ENCODE measurements around the gene OR2V2.
"Not testable (repeated sequence)": the region's sequence is repeated elsewhere in the genome, so short reads cannot be mapped to it uniquely, and the experiment has no call there.

Gene OR2V2

DNA sequence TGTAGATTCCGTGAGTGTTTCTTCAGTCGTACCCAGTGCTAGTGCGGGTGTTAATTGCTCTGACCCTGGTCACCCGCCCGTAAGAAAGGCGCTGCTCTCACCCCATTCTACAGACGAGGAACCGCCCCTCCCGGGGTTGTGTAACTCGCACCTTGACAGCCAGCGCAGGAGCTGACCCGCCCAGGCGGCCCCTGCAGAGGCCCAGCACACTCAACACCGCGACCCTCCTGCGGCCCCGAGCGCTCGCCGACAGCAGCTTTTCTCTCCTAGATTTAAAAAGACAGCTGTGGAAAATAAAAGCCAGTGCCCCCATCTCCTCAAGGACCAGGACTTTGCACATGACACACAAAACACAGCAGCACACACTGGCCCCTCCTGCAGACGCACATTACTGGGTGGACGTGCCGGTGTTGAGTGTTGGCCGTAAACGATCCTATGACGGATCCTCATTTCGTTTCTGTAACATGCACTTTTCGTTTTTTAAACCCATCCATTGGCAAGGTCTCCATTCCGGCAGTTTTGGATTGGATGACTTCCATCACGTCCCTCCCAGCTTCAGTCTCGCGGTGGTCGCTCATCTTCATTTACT, 22.9 kb downstream of the OR2V2 start:
- TF ChIP-seq, protein P1, sequence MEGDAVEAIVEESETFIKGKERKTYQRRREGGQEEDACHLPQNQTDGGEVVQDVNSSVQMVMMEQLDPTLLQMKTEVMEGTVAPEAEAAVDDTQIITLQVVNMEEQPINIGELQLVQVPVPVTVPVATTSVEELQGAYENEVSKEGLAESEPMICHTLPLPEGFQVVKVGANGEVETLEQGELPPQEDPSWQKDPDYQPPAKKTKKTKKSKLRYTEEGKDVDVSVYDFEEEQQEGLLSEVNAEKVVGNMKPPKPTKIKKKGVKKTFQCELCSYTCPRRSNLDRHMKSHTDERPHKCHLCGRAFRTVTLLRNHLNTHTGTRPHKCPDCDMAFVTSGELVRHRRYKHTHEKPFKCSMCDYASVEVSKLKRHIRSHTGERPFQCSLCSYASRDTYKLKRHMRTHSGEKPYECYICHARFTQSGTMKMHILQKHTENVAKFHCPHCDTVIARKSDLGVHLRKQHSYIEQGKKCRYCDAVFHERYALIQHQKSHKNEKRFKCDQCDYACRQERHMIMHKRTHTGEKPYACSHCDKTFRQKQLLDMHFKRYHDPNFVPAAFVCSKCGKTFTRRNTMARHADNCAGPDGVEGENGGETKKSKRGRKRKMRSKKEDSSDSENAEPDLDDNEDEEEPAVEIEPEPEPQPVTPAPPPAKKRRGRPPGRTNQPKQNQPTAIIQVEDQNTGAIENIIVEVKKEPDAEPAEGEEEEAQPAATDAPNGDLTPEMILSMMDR (IDR thresholded peaks at IDR 0.05; ENCODE audit: borderline replicate concordance, insufficient read depth, low read depth, low read length), result no peak
- peak overlapping the region; percentile 44 for H3K4me3 ChIP-seq (ENCODE audit: low read depth, low read length)

DNA sequence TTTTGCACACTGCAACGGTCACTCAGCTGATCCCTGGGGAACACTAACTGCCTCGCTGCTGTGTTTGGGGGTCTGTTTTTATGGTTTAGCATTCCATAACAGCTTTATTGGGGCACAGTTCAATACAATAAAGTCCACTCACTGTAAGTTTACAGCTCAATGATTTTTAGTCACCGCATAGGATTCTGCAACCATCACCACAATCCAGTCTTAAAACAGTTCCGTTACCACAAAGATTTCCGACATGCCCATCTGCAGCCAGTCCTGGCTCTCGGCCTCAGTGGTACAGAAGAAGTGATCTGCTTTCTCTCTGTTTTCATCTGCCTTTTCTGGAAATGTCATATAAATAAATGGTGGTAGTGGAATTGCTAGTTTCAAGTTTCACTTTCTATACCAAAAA, 23.6 kb downstream of the OR2V2 start:
- no peak overlapping the region for H3K4me3 ChIP-seq (ENCODE audit: low read depth, low read length)
- TF ChIP-seq, protein P1 (IDR thresholded peaks at IDR 0.05; ENCODE audit: borderline replicate concordance, insufficient read depth, low read depth, low read length), result no peak

DNA sequence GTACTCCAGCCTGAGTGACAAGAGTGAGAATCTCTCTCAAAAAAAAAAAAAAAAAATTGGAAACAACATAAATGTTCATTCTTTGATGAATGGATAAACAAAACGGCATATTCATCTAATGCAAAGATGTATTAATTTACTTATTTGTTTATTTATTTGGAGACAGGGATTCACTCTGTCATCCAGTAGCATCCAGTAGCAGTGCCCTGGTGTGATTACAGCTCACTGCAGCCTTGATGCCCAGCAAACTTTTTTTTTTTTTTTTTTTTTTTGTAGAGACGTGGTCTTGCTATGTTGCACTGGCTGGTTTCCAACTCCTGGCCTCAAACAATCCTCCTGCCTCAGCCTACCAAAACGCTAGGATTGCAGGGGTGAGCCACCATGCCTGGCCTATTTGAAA, 24.4 kb downstream of the OR2V2 start:
- no peak overlapping the region for H3K4me3 ChIP-seq (ENCODE audit: low read depth, low read length)
- TF ChIP-seq, protein P1 (IDR thresholded peaks at IDR 0.05; ENCODE audit: borderline replicate concordance, insufficient read depth, low read depth, low read length), result no peak

DNA sequence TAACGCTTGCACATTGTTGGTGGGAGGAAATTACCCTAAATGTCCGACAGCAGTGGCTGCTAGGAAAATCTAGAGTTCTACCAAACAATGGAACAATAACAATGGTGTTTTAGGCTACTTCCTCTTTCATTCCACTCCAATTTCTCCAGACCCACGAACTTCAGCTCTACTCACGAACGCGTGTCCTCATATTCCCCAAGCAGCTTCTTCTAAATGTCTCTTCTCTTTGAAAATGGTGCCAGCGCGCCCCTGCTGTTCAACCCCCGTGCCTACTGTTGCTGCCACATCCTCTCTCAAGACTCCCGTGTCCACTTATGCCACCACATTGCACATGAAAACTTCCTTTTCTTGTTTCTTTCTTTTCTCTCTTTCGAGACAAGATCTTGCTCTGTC, 25.6 kb downstream of the OR2V2 start:
- H3K4me3 ChIP-seq (ENCODE audit: low read depth, low read length), result peak overlapping the region; percentile 54
- TF ChIP-seq, protein P1 (IDR thresholded peaks at IDR 0.05; ENCODE audit: borderline replicate concordance, insufficient read depth, low read depth, low read length), result 0 out of 2 replicates have a peak, but pooled peaks have one; percentile 19

DNA sequence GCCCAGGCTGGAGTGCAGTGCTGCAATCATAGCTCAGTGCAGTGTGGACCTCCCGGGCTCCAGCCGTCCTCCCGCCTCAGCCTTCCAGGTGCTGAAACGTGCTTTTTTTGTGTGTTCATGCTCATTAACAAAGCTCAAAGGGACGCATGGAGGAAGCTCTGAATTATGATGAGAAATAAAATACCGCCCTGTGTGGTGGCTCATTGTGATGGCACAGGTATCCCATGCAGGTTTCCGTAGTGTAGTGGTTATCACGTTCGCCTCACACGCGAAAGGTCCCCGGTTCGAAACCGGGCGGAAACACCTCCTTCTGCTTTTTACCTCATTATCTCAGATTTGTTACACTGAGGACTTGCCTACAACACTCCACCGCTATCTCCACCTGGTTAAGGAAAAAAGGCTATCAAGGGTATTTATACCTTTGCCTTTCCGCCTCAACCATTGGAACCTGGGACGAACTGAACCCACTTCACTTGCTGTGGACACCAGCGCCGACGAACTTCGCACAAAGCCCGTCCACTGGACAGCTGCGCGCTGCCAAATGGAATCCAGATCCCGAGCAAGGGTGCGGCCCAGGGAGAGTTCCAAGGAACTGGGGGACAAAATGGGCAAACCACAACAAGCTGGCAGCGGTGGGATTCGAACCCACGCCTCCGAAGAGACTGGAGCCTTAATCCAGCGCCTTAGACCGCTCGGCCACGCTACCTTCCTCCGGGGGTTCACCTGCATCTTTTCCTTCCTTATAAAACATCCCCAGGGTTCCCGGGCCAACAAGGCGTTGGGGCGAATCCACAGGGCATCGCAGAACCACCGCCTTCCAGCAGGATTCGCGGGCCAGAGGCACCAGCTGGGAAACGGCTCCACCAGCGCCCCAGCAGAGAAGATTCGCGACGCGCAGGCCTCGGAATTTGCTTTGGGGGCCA, 26.3 kb downstream of the OR2V2 start:
- H3K4me3 ChIP-seq (ENCODE audit: low read depth, low read length), result peak overlapping the region; percentile 54
- TF ChIP-seq, protein P1 (IDR thresholded peaks at IDR 0.05; ENCODE audit: borderline replicate concordance, insufficient read depth, low read depth, low read length), result no peak

DNA sequence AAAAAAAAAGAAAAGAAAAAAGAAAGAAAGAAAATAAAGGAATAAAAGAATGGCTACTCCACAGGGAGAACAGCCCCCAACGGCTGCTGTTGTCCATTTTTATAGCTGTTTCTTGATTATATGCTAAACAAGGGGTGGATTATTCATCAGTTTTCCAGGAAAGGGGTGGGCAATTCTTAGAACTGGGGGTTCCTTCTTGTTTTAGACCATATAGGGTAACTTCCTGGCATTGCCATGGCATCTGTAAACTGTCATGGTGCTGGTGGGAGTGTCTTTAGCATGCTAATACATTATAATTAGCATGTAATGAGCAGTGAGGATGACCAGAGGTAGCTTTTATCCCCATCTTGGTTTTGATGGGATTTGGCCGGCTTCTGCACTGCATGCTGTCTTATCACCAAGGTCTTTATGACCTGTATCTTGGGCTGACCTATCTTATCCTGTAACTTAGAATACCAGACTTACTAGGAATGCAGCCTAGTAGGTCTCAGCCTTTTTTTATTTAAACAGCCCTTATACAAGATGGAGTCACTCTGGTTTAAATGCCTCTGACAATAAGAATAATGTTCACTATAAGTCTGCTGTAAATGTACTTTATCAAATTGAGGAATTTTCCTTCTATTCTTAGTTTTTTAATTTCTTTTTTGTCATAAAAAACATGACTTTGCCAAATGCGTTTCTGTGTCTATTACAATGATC, 29.0 kb downstream of the OR2V2 start:
- TF ChIP-seq, protein P1 (IDR thresholded peaks at IDR 0.05; ENCODE audit: borderline replicate concordance, insufficient read depth, low read depth, low read length), result no peak
- H3K4me3 ChIP-seq (ENCODE audit: low read depth, low read length), result no peak overlapping the region

DNA sequence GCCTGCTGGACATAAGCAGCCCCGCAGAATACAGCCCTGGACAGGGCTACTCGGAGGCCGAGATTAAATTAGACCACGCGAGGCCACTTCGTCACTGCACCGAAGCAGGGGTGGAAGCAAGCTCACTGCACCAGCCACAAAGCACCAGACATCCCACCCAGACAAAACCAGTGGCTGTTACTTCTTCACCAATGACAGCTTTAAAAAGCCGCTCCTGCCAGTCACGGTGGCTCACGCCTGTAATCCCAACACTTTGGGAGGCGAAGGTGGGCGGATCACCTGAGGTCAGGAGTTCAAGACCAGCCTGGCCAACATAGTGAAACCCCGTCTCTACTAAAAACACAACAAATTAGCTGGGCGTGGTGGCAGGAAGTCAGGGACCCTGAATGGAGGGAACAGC, 30.2 kb downstream of the OR2V2 start:
- H3K4me3 ChIP-seq (ENCODE audit: low read depth, low read length), result not testable (repeated sequence)
